ENCODE results near the gene HELZ. TPM values are rescaled to one million over a fixed set of nuclear protein-coding genes. Genes with fewer than 3 reads are reported as not detected.

The HELZ gene
- total and polyA plus RNA-seq, 2 donors (not counting 1 experiment from before 2014, with no cell fraction given): 10.4 to 97.8 TPM

DNA sequence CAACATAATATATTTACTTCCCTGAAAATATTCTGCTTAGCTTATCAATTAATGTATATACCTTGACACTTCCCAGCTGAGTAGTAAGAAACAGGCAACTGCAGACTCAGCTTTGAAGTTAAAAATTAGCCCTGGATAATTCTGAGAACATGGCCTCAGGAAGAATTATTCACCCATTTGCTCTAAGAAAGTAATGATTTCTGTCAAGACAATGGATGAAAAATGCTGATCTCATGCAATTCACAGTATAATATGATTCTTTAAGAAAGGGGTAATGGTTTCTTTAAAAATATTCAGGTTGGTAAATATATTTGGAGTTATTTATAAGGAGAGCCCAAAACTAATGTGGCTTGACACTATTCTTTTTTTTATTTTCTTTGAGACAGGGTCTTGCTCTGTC lies 111.8 kb downstream of the HELZ start:
- Histone ChIP-seq H3K4me1 (ENCODE audit: control insufficient read depth in 2 of 2, insufficient read depth in 2 of 2, low read length in 2 of 2) (no peaks in the 10 kb centered on the region), H3K4me2 (replicated peaks; ENCODE audit: low read depth, low read length, poor library complexity, severe bottlenecking) (no peak overlapping the region), H3K9me3 (ENCODE audit: control extremely low read depth in 1 of 3, control insufficient read depth in 2 of 3, insufficient read depth in 1 of 3, low read length in 2 of 3) (no peaks in the 10 kb centered on the region), H3K27ac (ENCODE audit: low read length in 2 of 2) (no peak overlapping the region), H3K9ac (ENCODE audit: low read length) (no peak overlapping the region), H4K20me1 (ENCODE audit: control insufficient read depth, insufficient read depth, low read length, poor library complexity, severe bottlenecking) (no peaks in the 10 kb centered on the region), H3K27me3 (replicated peaks in 1 of 4; ENCODE audit: control extremely low read depth in 1 of 4, control insufficient read depth in 3 of 4, insufficient read depth in 4 of 4, low read length in 3 of 4) (no peaks in the 10 kb centered on the region), H3K36me3 (replicated peaks in 1 of 2; ENCODE audit: control extremely low read depth in 1 of 2, control insufficient read depth in 1 of 2, extremely low read depth in 1 of 2, insufficient read depth in 2 of 2, low read length in 1 of 2) (peaks cover 4 to 29% of the 10 kb centered on the region in 2 experiments), H3K4me3 (ENCODE audit: control extremely low read depth in 1 of 5, extremely low read depth in 1 of 5, insufficient read depth in 1 of 5, low read depth in 2 of 5, low read length in 4 of 5) (no peak overlapping the region), H3K79me2 (ENCODE audit: control insufficient read depth, insufficient read depth, low read length) (no peaks in the 10 kb centered on the region), H2AFZ (ENCODE audit: insufficient read depth, low read depth, low read length, poor library complexity, severe bottlenecking) (no peak overlapping the region)
- ChIA-PET POLR2A (no interaction called here), CTCF (no interaction called here)
- DNase-seq (no peak), ATAC-seq (ENCODE audit: low read depth) (no peak)
- Mint-ChIP-seq H3K27ac (no peak overlapping the region), H3K27me3 (no peaks in the 10 kb centered on the region), H3K4me1 (no peaks in the 10 kb centered on the region), H3K9me3 (ENCODE audit: insufficient read depth) (no peaks in the 10 kb centered on the region), H3K4me3 (no peak overlapping the region)
- intact Hi-C loops (cut with micrococcal nuclease): no loop called here
- TF ChIP-seq, protein P1, sequence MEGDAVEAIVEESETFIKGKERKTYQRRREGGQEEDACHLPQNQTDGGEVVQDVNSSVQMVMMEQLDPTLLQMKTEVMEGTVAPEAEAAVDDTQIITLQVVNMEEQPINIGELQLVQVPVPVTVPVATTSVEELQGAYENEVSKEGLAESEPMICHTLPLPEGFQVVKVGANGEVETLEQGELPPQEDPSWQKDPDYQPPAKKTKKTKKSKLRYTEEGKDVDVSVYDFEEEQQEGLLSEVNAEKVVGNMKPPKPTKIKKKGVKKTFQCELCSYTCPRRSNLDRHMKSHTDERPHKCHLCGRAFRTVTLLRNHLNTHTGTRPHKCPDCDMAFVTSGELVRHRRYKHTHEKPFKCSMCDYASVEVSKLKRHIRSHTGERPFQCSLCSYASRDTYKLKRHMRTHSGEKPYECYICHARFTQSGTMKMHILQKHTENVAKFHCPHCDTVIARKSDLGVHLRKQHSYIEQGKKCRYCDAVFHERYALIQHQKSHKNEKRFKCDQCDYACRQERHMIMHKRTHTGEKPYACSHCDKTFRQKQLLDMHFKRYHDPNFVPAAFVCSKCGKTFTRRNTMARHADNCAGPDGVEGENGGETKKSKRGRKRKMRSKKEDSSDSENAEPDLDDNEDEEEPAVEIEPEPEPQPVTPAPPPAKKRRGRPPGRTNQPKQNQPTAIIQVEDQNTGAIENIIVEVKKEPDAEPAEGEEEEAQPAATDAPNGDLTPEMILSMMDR (IDR thresholded peaks at IDR 0.05): no peak
- TF ChIP-seq EZH2 (IDR thresholded peaks at IDR 0.05; ENCODE audit: borderline replicate concordance, insufficient read depth, low read depth, low read length, poor library complexity, severe bottlenecking): no peak

DNA sequence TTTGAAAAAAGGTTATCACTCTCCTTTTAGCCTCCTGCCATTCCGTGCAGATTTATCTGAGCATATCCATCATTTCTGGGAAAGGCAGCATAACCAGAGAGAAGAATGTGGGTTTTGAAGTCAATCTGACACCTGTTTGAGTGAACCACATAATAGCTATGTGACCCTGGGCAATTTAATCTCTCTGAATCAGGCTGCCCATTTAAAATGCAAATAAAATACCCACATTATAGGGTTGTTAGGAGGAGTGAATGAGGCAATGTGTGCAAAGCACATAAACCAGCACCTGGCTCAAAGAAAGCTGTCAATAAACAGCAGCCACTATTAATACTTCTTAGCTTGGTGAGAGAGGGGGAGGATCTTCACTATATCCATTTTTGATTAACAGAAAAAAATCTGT lies 112.6 kb downstream of the HELZ start:
- Histone ChIP-seq H2AFZ (ENCODE audit: insufficient read depth, low read depth, low read length, poor library complexity, severe bottlenecking) (no peak overlapping the region), H4K20me1 (ENCODE audit: control insufficient read depth, insufficient read depth, low read length, poor library complexity, severe bottlenecking) (no peaks in the 10 kb centered on the region), H3K9me3 (ENCODE audit: control extremely low read depth in 1 of 3, control insufficient read depth in 2 of 3, insufficient read depth in 1 of 3, low read length in 2 of 3) (no peaks in the 10 kb centered on the region), H3K27ac (ENCODE audit: low read length in 2 of 2) (no peak overlapping the region), H3K79me2 (ENCODE audit: control insufficient read depth, insufficient read depth, low read length) (no peaks in the 10 kb centered on the region), H3K36me3 (replicated peaks in 1 of 2; ENCODE audit: control extremely low read depth in 1 of 2, control insufficient read depth in 1 of 2, extremely low read depth in 1 of 2, insufficient read depth in 2 of 2, low read length in 1 of 2) (peaks cover 4 to 28% of the 10 kb centered on the region in 2 experiments), H3K4me1 (ENCODE audit: control insufficient read depth in 2 of 2, insufficient read depth in 2 of 2, low read length in 2 of 2) (no peaks in the 10 kb centered on the region), H3K4me3 (ENCODE audit: control extremely low read depth in 1 of 5, extremely low read depth in 1 of 5, insufficient read depth in 1 of 5, low read depth in 2 of 5, low read length in 4 of 5) (no peak overlapping the region), H3K9ac (ENCODE audit: low read length) (no peak overlapping the region), H3K27me3 (replicated peaks in 1 of 4; ENCODE audit: control extremely low read depth in 1 of 4, control insufficient read depth in 3 of 4, insufficient read depth in 4 of 4, low read length in 3 of 4) (no peaks in the 10 kb centered on the region), H3K4me2 (replicated peaks; ENCODE audit: low read depth, low read length, poor library complexity, severe bottlenecking) (no peak overlapping the region)
- ATAC-seq (ENCODE audit: low read depth) (no peak), DNase-seq (no peak)
- Mint-ChIP-seq H3K9me3 (ENCODE audit: insufficient read depth) (no peaks in the 10 kb centered on the region), H3K27me3 (no peaks in the 10 kb centered on the region), H3K4me3 (no peak overlapping the region), H3K27ac (no peak overlapping the region), H3K4me1 (no peaks in the 10 kb centered on the region)
- no peak for TF ChIP-seq EZH2 (IDR thresholded peaks at IDR 0.05; ENCODE audit: borderline replicate concordance, insufficient read depth, low read depth, low read length, poor library complexity, severe bottlenecking)
- TF ChIP-seq, protein P1 (IDR thresholded peaks at IDR 0.05): no peak
- intact Hi-C loops (cut with micrococcal nuclease): no loop called here
- WGBS (ENCODE audit: insufficient coverage): no CpG with 5 or more reads among the region's 1 CpG
- ChIA-PET POLR2A (no interaction called here), CTCF (no interaction called here)

All from B cell (primary cell).